ENCODE measurements around the gene NOXA1.
A peak's percentile ranks its signal among the peaks of the same experiment; 100 is the strongest.

Gene NOXA1

GRCh38 chr9:137388589-137389427, 34.4 kb upstream of the NOXA1 start:
- no peak overlapping the region for H3K14ac ChIP-seq (ENCODE audit: low read length)
- H2AK5ac ChIP-seq (ENCODE audit: low read depth, low read length) = peak overlapping the region; percentile 90
- peak overlapping the region; percentile 17 for H4K8ac ChIP-seq (ENCODE audit: low read depth, low read length)
- H3K27ac ChIP-seq (replicated peaks; ENCODE audit: low read length) = no peak overlapping the region
- peaks cover 2 to 21% of the 10 kb centered on the region in 2 donors for H3K4me1 ChIP-seq (ENCODE audit: control insufficient read depth in 2 of 2, insufficient read depth in 1 of 2, low read depth in 1 of 2, low read length in 2 of 2)
- no peak overlapping the region for H4K91ac ChIP-seq (ENCODE audit: low read depth, low read length, poor library complexity)
- H3K18ac ChIP-seq (ENCODE audit: low read length) = peak overlapping the region; percentile 64
- H3K4me2 ChIP-seq (ENCODE audit: insufficient read depth, low read length, poor library complexity, severe bottlenecking) = no peak overlapping the region
- no CpG with 5 or more reads among the region's 47 CpGs for WGBS, 2 donors (ENCODE audit: extremely low coverage in 2 of 2, insufficient read length in 2 of 2, insufficient replicate concordance in 1 of 2)
- H2BK5ac ChIP-seq (ENCODE audit: low read length) = peak overlapping the region; percentile 53
- H2BK15ac ChIP-seq (ENCODE audit: low read length) = no peak overlapping the region
- H3K9ac ChIP-seq (ENCODE audit: low read depth, low read length, poor library complexity) = peak overlapping the region; percentile 60
- DNase-seq (ENCODE audit: low spot score) = no peak
- no peak overlapping the region for H2BK12ac ChIP-seq (ENCODE audit: low read length)
- H3K4ac ChIP-seq (ENCODE audit: low read length) = peak overlapping the region; percentile 66
- H3K23ac ChIP-seq (ENCODE audit: low read depth, low read length, poor library complexity) = peak overlapping the region; percentile 85
- no peak overlapping the region for H2AFZ ChIP-seq (ENCODE audit: low read length)
- H3K4me3 ChIP-seq (ENCODE audit: low read length in 2 of 2) = no peak overlapping the region
- H3K79me1 ChIP-seq (ENCODE audit: low read depth, low read length) = peaks cover 12% of the 10 kb centered on the region
- H3K36me3 ChIP-seq (replicated peaks in 1 of 2; ENCODE audit: control insufficient read depth in 2 of 2, insufficient read depth in 2 of 2, low read length in 2 of 2) = peaks cover 2 to 6% of the 10 kb centered on the region in 2 donors
- peaks cover 0 to 2% of the 10 kb centered on the region in 2 donors for H3K9me3 ChIP-seq (replicated peaks in 1 of 2; ENCODE audit: control insufficient read depth in 2 of 2, insufficient read depth in 1 of 2, low read depth in 1 of 2, low read length in 2 of 2)
- H3K27me3 ChIP-seq (ENCODE audit: control insufficient read depth in 3 of 3, insufficient read depth in 3 of 3, low read depth in 1 of 3, low read length in 3 of 3) = no peaks in the 10 kb centered on the region
- H2BK120ac ChIP-seq (ENCODE audit: low read depth, low read length) = peak overlapping the region; percentile 94

- Histone ChIP-seq H4K8ac (ENCODE audit: low read depth, low read length) (no peak overlapping the region), H3K23ac (ENCODE audit: low read depth, low read length, poor library complexity) (peak overlapping the region; percentile 55), H3K9ac (ENCODE audit: low read depth, low read length, poor library complexity) (peak overlapping the region; percentile 60), H3K18ac (ENCODE audit: low read length) (no peak overlapping the region), H2BK12ac (ENCODE audit: low read length) (no peak overlapping the region), H2BK15ac (ENCODE audit: low read length) (no peak overlapping the region), H3K36me3 (replicated peaks in 1 of 2; ENCODE audit: control insufficient read depth in 2 of 2, insufficient read depth in 2 of 2, low read length in 2 of 2) (peaks cover 2 to 6% of the 10 kb centered on the region in 2 donors), H4K91ac (ENCODE audit: low read depth, low read length, poor library complexity) (no peak overlapping the region), H2AK5ac (ENCODE audit: low read depth, low read length) (peak overlapping the region; percentile 75), H3K9me3 (replicated peaks in 1 of 2; ENCODE audit: control insufficient read depth in 2 of 2, insufficient read depth in 1 of 2, low read depth in 1 of 2, low read length in 2 of 2) (peaks cover 0 to 2% of the 10 kb centered on the region in 2 donors), H3K4me2 (ENCODE audit: insufficient read depth, low read length, poor library complexity, severe bottlenecking) (no peak overlapping the region), H3K27ac (replicated peaks; ENCODE audit: low read length) (no peak overlapping the region), H3K79me1 (ENCODE audit: low read depth, low read length) (peaks cover 12% of the 10 kb centered on the region), H3K4ac (ENCODE audit: low read length) (no peak overlapping the region), H3K4me3 (ENCODE audit: low read length in 2 of 2) (no peak overlapping the region), H2BK5ac (ENCODE audit: low read length) (peak overlapping the region; percentile 53), H3K14ac (ENCODE audit: low read length) (no peak overlapping the region), H2AFZ (ENCODE audit: low read length) (no peak overlapping the region), H3K27me3 (ENCODE audit: control insufficient read depth in 3 of 3, insufficient read depth in 3 of 3, low read depth in 1 of 3, low read length in 3 of 3) (no peaks in the 10 kb centered on the region), H3K4me1 (ENCODE audit: control insufficient read depth in 2 of 2, insufficient read depth in 1 of 2, low read depth in 1 of 2, low read length in 2 of 2) (peaks cover 0 to 17% of the 10 kb centered on the region in 2 donors), H2BK120ac (ENCODE audit: low read depth, low read length) (peak overlapping the region; percentile 94)
- no CpG with 5 or more reads among the region's 13 CpGs for WGBS, 2 donors (ENCODE audit: extremely low coverage in 2 of 2, insufficient read length in 2 of 2, insufficient replicate concordance in 1 of 2)
- DNase-seq (ENCODE audit: low spot score) = no peak
These were observed 33.8 kb upstream of the NOXA1 start for GRCh38 chr9:137389428-137389746.

- no peak overlapping the region for H3K27ac ChIP-seq (replicated peaks; ENCODE audit: low read length)
- H3K9me3 ChIP-seq (replicated peaks in 1 of 2; ENCODE audit: control insufficient read depth in 2 of 2, insufficient read depth in 1 of 2, low read depth in 1 of 2, low read length in 2 of 2) = peaks cover 0 to 2% of the 10 kb centered on the region in 2 donors
- no peak overlapping the region for H2BK15ac ChIP-seq (ENCODE audit: low read length)
- H3K27me3 ChIP-seq (ENCODE audit: control insufficient read depth in 3 of 3, insufficient read depth in 3 of 3, low read depth in 1 of 3, low read length in 3 of 3) = no peaks in the 10 kb centered on the region
- DNase-seq (ENCODE audit: low spot score) = no peak
- no peak overlapping the region for H2BK5ac ChIP-seq (ENCODE audit: low read length)
- no peak overlapping the region for H4K91ac ChIP-seq (ENCODE audit: low read depth, low read length, poor library complexity)
- peak overlapping the region; percentile 60 for H3K9ac ChIP-seq (ENCODE audit: low read depth, low read length, poor library complexity)
- H3K4ac ChIP-seq (ENCODE audit: low read length) = no peak overlapping the region
- H2BK12ac ChIP-seq (ENCODE audit: low read length) = peak overlapping the region; percentile 41
- no peak overlapping the region for H3K14ac ChIP-seq (ENCODE audit: low read length)
- WGBS, 2 donors (ENCODE audit: extremely low coverage in 2 of 2, insufficient read length in 2 of 2, insufficient replicate concordance in 1 of 2) = no CpG with 5 or more reads among the region's 42 CpGs
- peak overlapping the region; percentile 38 for H3K18ac ChIP-seq (ENCODE audit: low read length)
- H3K4me2 ChIP-seq (ENCODE audit: insufficient read depth, low read length, poor library complexity, severe bottlenecking) = no peak overlapping the region
- peaks cover 2 to 6% of the 10 kb centered on the region in 2 donors for H3K36me3 ChIP-seq (replicated peaks in 1 of 2; ENCODE audit: control insufficient read depth in 2 of 2, insufficient read depth in 2 of 2, low read length in 2 of 2)
- H4K8ac ChIP-seq (ENCODE audit: low read depth, low read length) = peak overlapping the region; percentile 43
- no peak overlapping the region for H3K4me3 ChIP-seq (ENCODE audit: low read length in 2 of 2)
- H2BK120ac ChIP-seq (ENCODE audit: low read depth, low read length) = no peak overlapping the region
- no peak overlapping the region for H2AFZ ChIP-seq (ENCODE audit: low read length)
- peak overlapping the region; percentile 20 for H3K23ac ChIP-seq (ENCODE audit: low read depth, low read length, poor library complexity)
- H3K4me1 ChIP-seq (ENCODE audit: control insufficient read depth in 2 of 2, insufficient read depth in 1 of 2, low read depth in 1 of 2, low read length in 2 of 2) = peaks cover 0 to 15% of the 10 kb centered on the region in 2 donors
- peaks cover 12% of the 10 kb centered on the region for H3K79me1 ChIP-seq (ENCODE audit: low read depth, low read length)
- no peak overlapping the region for H2AK5ac ChIP-seq (ENCODE audit: low read depth, low read length)
These were observed 32.4 kb upstream of the NOXA1 start for GRCh38 chr9:137390553-137391410.

GRCh38 chr9:137391411-137391754, 31.8 kb upstream of the NOXA1 start:
- no peak overlapping the region for H2BK15ac ChIP-seq (ENCODE audit: low read length)
- no peak overlapping the region for H3K4me2 ChIP-seq (ENCODE audit: insufficient read depth, low read length, poor library complexity, severe bottlenecking)
- H3K4me3 ChIP-seq (ENCODE audit: low read length in 2 of 2) = no peak overlapping the region
- no peak overlapping the region for H3K9ac ChIP-seq (ENCODE audit: low read depth, low read length, poor library complexity)
- H3K27me3 ChIP-seq (ENCODE audit: control insufficient read depth in 3 of 3, insufficient read depth in 3 of 3, low read depth in 1 of 3, low read length in 3 of 3) = no peaks in the 10 kb centered on the region
- no peak overlapping the region for H3K23ac ChIP-seq (ENCODE audit: low read depth, low read length, poor library complexity)
- H3K27ac ChIP-seq (replicated peaks; ENCODE audit: low read length) = no peak overlapping the region
- no peak overlapping the region for H2AK5ac ChIP-seq (ENCODE audit: low read depth, low read length)
- H3K4me1 ChIP-seq (ENCODE audit: control insufficient read depth in 2 of 2, insufficient read depth in 1 of 2, low read depth in 1 of 2, low read length in 2 of 2) = peaks cover 1 to 18% of the 10 kb centered on the region in 2 donors
- H2AFZ ChIP-seq (ENCODE audit: low read length) = no peak overlapping the region
- no peak overlapping the region for H4K91ac ChIP-seq (ENCODE audit: low read depth, low read length, poor library complexity)
- H3K18ac ChIP-seq (ENCODE audit: low read length) = no peak overlapping the region
- H4K8ac ChIP-seq (ENCODE audit: low read depth, low read length) = peak overlapping the region; percentile 43
- H3K9me3 ChIP-seq (replicated peaks in 1 of 2; ENCODE audit: control insufficient read depth in 2 of 2, insufficient read depth in 1 of 2, low read depth in 1 of 2, low read length in 2 of 2) = peaks cover 0 to 2% of the 10 kb centered on the region in 2 donors
- no peak for DNase-seq (ENCODE audit: low spot score)
- no peak overlapping the region for H2BK5ac ChIP-seq (ENCODE audit: low read length)
- peaks cover 2 to 6% of the 10 kb centered on the region in 2 donors for H3K36me3 ChIP-seq (replicated peaks in 1 of 2; ENCODE audit: control insufficient read depth in 2 of 2, insufficient read depth in 2 of 2, low read length in 2 of 2)
- no peak overlapping the region for H3K4ac ChIP-seq (ENCODE audit: low read length)
- H2BK120ac ChIP-seq (ENCODE audit: low read depth, low read length) = no peak overlapping the region
- peaks cover 12% of the 10 kb centered on the region for H3K79me1 ChIP-seq (ENCODE audit: low read depth, low read length)
- H2BK12ac ChIP-seq (ENCODE audit: low read length) = no peak overlapping the region
- no CpG with 5 or more reads among the region's 22 CpGs for WGBS, 2 donors (ENCODE audit: extremely low coverage in 2 of 2, insufficient read length in 2 of 2, insufficient replicate concordance in 1 of 2)
- H3K14ac ChIP-seq (ENCODE audit: low read length) = no peak overlapping the region
